Muscle layer of colon (tissue), 2 donors: Measurements from ENCODE around the gene HNRNPK.

Source experiments
- H3K27ac ChIP-seq: one replicate; pipeline ENCODE4 v1.7.0; 2013; ENCODE audit warnings: low read depth, mild to moderate bottlenecking, low read length, moderate library complexity
- H3K27me3 ChIP-seq, 2 donors: one replicate each; pipeline ENCODE4 v1.7.0; 2013; ENCODE audit warnings: low read length in 2 of 2, mild to moderate bottlenecking in 2 of 2; ENCODE audit not compliant: insufficient read depth in 2 of 2, control insufficient read depth in 1 of 2
- H3K36me3 ChIP-seq: one replicate; pipeline ENCODE4 v1.7.0; 2013; ENCODE audit warnings: mild to moderate bottlenecking, low read length; ENCODE audit not compliant: insufficient read depth
- H3K4me1 ChIP-seq: one replicate; pipeline ENCODE4 v1.7.0; 2013; ENCODE audit warnings: mild to moderate bottlenecking, low read length; ENCODE audit not compliant: insufficient read depth
- H3K4me3 ChIP-seq, 2 donors: one replicate each; pipeline ENCODE4 v1.7.0; 2013; ENCODE audit warnings: low read length in 2 of 2, low read depth in 1 of 2, mild to moderate bottlenecking in 1 of 2, moderate library complexity in 1 of 2
- H3K9ac ChIP-seq: one replicate; pipeline ENCODE4 v1.7.0; 2013; ENCODE audit warnings: low read length
- H3K9me3 ChIP-seq: one replicate; pipeline ENCODE4 v1.7.0; 2013; ENCODE audit warnings: mild to moderate bottlenecking, low read length
- donor health status: abdominal sarcoma.
- donor health status: Adenocarcinoma of cecum.

Gene HNRNPK

GRCh38 chr9:83975300-83975699 is 4.7 kb downstream of the HNRNPK start:
- Histone ChIP-seq H3K4me3 (no peak overlapping the region), H3K9ac (no peak overlapping the region), H3K9me3 (no peaks in the 10 kb centered on the region), H3K27ac (no peak overlapping the region), H3K4me1 (peaks cover 26% of the 10 kb centered on the region), H3K36me3 (peaks cover 72% of the 10 kb centered on the region), H3K27me3 (no peaks in the 10 kb centered on the region)

- Histone ChIP-seq H3K27me3 (no peaks in the 10 kb centered on the region), H3K9ac (no peak overlapping the region), H3K27ac (no peak overlapping the region), H3K4me1 (peaks cover 19% of the 10 kb centered on the region), H3K9me3 (no peaks in the 10 kb centered on the region), H3K4me3 (no peak overlapping the region), H3K36me3 (peaks cover 85% of the 10 kb centered on the region)
Measured at GRCh38 chr9:83972286-83972685, 7.7 kb downstream of the HNRNPK start.

- Histone ChIP-seq H3K27me3 (no peaks in the 10 kb centered on the region), H3K4me1 (peaks cover 11% of the 10 kb centered on the region), H3K4me3 (no peak overlapping the region), H3K9me3 (no peaks in the 10 kb centered on the region), H3K9ac (no peak overlapping the region), H3K36me3 (peaks cover 84% of the 10 kb centered on the region), H3K27ac (no peak overlapping the region)
Measured at GRCh38 chr9:83971485-83971884, 8.5 kb downstream of the HNRNPK start.

- Histone ChIP-seq H3K27ac (no peak overlapping the region), H3K36me3 (peaks cover 65% of the 10 kb centered on the region), H3K9me3 (no peaks in the 10 kb centered on the region), H3K4me1 (no peaks in the 10 kb centered on the region), H3K27me3 (no peaks in the 10 kb centered on the region), H3K9ac (no peak overlapping the region), H3K4me3 (no peak overlapping the region)
Measured at GRCh38 chr9:83969602-83970001, 10.4 kb downstream of the HNRNPK start.

- Histone ChIP-seq H3K36me3 (peaks cover 41% of the 10 kb centered on the region), H3K9me3 (no peaks in the 10 kb centered on the region), H3K27me3 (no peaks in the 10 kb centered on the region), H3K4me3 (no peak overlapping the region), H3K4me1 (no peaks in the 10 kb centered on the region), H3K9ac (no peak overlapping the region), H3K27ac (no peak overlapping the region)
Measured at GRCh38 chr9:83967073-83967472, 12.9 kb downstream of the HNRNPK start.

- no peak overlapping the region for H3K9ac ChIP-seq
- H3K27ac ChIP-seq = no peak overlapping the region
- no peak overlapping the region for H3K4me3 ChIP-seq
- no peaks in the 10 kb centered on the region for H3K27me3 ChIP-seq
- no peaks in the 10 kb centered on the region for H3K9me3 ChIP-seq
- no peaks in the 10 kb centered on the region for H3K4me1 ChIP-seq
- peaks cover 32% of the 10 kb centered on the region for H3K36me3 ChIP-seq
Measured at GRCh38 chr9:83966209-83966582, 13.8 kb downstream of the HNRNPK start.

- no peaks in the 10 kb centered on the region for H3K4me1 ChIP-seq
- peaks cover 26% of the 10 kb centered on the region for H3K36me3 ChIP-seq
- no peaks in the 10 kb centered on the region for H3K27me3 ChIP-seq
- H3K4me3 ChIP-seq = no peak overlapping the region
- H3K9ac ChIP-seq = no peak overlapping the region
- H3K9me3 ChIP-seq = no peaks in the 10 kb centered on the region
- H3K27ac ChIP-seq = no peak overlapping the region
Measured at GRCh38 chr9:83965350-83966208, 14.4 kb downstream of the HNRNPK start.

GRCh38 chr9:83964973-83965349 is 15.1 kb downstream of the HNRNPK start:
- no peaks in the 10 kb centered on the region for H3K9me3 ChIP-seq
- no peak overlapping the region for H3K9ac ChIP-seq
- no peak overlapping the region for H3K27ac ChIP-seq
- H3K36me3 ChIP-seq = peaks cover 20% of the 10 kb centered on the region
- no peaks in the 10 kb centered on the region for H3K27me3 ChIP-seq
- H3K4me3 ChIP-seq = no peak overlapping the region
- no peaks in the 10 kb centered on the region for H3K4me1 ChIP-seq

GRCh38 chr9:83962165-83962564 is 17.9 kb downstream of the HNRNPK start:
- Histone ChIP-seq H3K36me3 (peaks cover 5% of the 10 kb centered on the region), H3K27me3 (no peaks in the 10 kb centered on the region), H3K4me3 (no peak overlapping the region), H3K9me3 (no peaks in the 10 kb centered on the region), H3K9ac (no peak overlapping the region), H3K4me1 (peaks cover 3% of the 10 kb centered on the region), H3K27ac (no peak overlapping the region)

- peaks cover 5% of the 10 kb centered on the region for H3K4me1 ChIP-seq
- H3K4me3 ChIP-seq = no peak overlapping the region
- no peaks in the 10 kb centered on the region for H3K36me3 ChIP-seq
- H3K27ac ChIP-seq = no peak overlapping the region
- H3K9me3 ChIP-seq = no peaks in the 10 kb centered on the region
- H3K27me3 ChIP-seq = no peaks in the 10 kb centered on the region
- H3K9ac ChIP-seq = no peak overlapping the region
Measured at GRCh38 chr9:83960991-83961390, 19.0 kb downstream of the HNRNPK start.

GRCh38 chr9:83959061-83959460 is 21.0 kb downstream of the HNRNPK start:
- Histone ChIP-seq H3K4me3 (no peak overlapping the region), H3K4me1 (peaks cover 13% of the 10 kb centered on the region), H3K27ac (no peak overlapping the region), H3K9me3 (no peaks in the 10 kb centered on the region), H3K27me3 (no peaks in the 10 kb centered on the region), H3K9ac (no peak overlapping the region), H3K36me3 (no peaks in the 10 kb centered on the region)

- H3K9me3 ChIP-seq = no peaks in the 10 kb centered on the region
- no peaks in the 10 kb centered on the region for H3K36me3 ChIP-seq
- no peaks in the 10 kb centered on the region for H3K27me3 ChIP-seq
- H3K27ac ChIP-seq = peak overlapping the region; percentile 87
- H3K4me1 ChIP-seq = peaks cover 13% of the 10 kb centered on the region
- H3K9ac ChIP-seq = peak overlapping the region; percentile 75
- H3K4me3 ChIP-seq = peak overlapping the region; percentile 90 to 91
Measured at GRCh38 chr9:83957248-83957513, 22.8 kb downstream of the HNRNPK start.
